ENCODE results near the gene NTSR1. TPM values are rescaled to one million over a fixed set of nuclear protein-coding genes. Genes with fewer than 3 reads are reported as not detected.
A peak's percentile ranks its signal among the peaks of the same experiment; 100 is the strongest.

Gene NTSR1
- total and polyA plus RNA-seq, 2 experiments from 2014 or later, result 0.15 to 1.4 TPM

DNA sequence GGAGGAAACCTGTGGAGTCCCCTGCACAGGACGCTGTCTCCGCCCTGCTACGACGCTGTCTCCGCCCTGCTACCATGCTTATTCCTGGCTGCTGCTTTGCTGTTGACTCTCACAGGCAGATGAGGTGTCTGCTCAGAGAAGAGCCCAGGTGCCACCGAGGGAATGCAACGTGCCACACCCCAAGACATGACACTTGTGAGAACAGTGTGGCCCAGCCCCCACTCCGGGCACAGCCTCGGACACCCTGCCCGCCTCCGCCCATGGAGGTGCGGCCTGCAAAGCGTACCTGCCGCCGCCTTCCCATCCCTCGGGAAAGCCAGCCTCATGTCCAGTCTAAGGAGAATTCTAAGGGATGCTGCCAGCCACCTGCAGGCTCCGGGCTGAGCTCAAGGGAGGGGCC, 72.1 kb downstream of the NTSR1 start (continued):
- TF ChIP-seq ZNF114 (CRISPR knock-in tag; IDR thresholded peaks at IDR 0.05) (no peak), POLR2AphosphoS5 (IDR thresholded peaks at IDR 0.05; ENCODE audit: low read depth) (no peak), NANOG (IDR thresholded peaks at IDR 0.05; ENCODE audit: borderline replicate concordance) (no peak), EZH2phosphoT487 (IDR thresholded peaks at IDR 0.05; ENCODE audit: unreplicated experiment) (no peak), ZNF331 (CRISPR knock-in tag; IDR thresholded peaks at IDR 0.05; ENCODE audit: low read depth) (no peak), JUNB (IDR thresholded peaks at IDR 0.05; ENCODE audit: unreplicated experiment) (no peak)
- TF ChIP-seq, protein P1, sequence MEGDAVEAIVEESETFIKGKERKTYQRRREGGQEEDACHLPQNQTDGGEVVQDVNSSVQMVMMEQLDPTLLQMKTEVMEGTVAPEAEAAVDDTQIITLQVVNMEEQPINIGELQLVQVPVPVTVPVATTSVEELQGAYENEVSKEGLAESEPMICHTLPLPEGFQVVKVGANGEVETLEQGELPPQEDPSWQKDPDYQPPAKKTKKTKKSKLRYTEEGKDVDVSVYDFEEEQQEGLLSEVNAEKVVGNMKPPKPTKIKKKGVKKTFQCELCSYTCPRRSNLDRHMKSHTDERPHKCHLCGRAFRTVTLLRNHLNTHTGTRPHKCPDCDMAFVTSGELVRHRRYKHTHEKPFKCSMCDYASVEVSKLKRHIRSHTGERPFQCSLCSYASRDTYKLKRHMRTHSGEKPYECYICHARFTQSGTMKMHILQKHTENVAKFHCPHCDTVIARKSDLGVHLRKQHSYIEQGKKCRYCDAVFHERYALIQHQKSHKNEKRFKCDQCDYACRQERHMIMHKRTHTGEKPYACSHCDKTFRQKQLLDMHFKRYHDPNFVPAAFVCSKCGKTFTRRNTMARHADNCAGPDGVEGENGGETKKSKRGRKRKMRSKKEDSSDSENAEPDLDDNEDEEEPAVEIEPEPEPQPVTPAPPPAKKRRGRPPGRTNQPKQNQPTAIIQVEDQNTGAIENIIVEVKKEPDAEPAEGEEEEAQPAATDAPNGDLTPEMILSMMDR (conservative IDR thresholded peaks at IDR 0.05; ENCODE audit: low read depth in 2 of 2), result no peak
- TF ChIP-seq, protein P2, sequence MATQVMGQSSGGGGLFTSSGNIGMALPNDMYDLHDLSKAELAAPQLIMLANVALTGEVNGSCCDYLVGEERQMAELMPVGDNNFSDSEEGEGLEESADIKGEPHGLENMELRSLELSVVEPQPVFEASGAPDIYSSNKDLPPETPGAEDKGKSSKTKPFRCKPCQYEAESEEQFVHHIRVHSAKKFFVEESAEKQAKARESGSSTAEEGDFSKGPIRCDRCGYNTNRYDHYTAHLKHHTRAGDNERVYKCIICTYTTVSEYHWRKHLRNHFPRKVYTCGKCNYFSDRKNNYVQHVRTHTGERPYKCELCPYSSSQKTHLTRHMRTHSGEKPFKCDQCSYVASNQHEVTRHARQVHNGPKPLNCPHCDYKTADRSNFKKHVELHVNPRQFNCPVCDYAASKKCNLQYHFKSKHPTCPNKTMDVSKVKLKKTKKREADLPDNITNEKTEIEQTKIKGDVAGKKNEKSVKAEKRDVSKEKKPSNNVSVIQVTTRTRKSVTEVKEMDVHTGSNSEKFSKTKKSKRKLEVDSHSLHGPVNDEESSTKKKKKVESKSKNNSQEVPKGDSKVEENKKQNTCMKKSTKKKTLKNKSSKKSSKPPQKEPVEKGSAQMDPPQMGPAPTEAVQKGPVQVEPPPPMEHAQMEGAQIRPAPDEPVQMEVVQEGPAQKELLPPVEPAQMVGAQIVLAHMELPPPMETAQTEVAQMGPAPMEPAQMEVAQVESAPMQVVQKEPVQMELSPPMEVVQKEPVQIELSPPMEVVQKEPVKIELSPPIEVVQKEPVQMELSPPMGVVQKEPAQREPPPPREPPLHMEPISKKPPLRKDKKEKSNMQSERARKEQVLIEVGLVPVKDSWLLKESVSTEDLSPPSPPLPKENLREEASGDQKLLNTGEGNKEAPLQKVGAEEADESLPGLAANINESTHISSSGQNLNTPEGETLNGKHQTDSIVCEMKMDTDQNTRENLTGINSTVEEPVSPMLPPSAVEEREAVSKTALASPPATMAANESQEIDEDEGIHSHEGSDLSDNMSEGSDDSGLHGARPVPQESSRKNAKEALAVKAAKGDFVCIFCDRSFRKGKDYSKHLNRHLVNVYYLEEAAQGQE (IDR thresholded peaks at IDR 0.05; ENCODE audit: unreplicated experiment), result no peak

DNA sequence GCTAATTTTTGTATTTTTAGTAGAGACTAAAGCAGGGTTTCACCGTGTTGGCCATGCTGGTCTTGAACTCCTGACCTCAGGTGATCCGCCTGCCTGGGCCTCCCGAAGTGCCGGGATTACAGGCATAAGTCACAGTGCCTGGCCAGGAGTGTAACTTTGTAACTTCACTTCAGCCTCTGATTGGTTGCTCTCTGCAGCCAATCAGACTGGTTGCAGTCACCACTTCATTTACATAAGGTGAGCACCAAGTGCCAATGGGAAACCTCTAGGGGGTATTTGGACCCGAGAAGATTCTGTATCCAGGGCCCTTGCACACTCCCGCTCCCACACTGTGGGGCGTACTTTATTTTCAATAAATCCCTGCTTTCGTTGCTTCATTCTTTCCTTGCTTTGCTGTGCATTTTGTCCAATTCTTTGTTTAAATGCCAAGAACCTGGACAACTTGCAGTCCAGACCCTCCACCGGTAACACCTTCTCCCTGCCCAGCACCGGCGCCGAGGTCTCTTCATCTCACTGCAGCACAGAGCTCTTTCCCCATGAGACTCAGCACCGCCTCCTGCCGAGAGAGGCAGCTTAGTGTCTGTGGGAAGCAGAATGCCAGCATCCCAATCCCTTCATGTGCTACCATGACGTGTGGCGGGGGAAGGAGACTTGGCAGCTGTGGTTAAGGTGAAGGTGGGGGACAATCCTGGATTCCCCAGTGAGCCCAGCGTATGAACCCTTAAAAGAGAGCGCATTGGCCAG, 73.7 kb downstream of the NTSR1 start:
- no peaks in the 10 kb centered on the region for H3K9me2 ChIP-seq (ENCODE audit: insufficient read depth)
- H3K27me3 Mint-ChIP-seq (ENCODE audit: insufficient read depth, low read depth, poor library complexity), result peaks cover 7% of the 10 kb centered on the region
- no peaks in the 10 kb centered on the region for H3K79me2 ChIP-seq (replicated peaks; ENCODE audit: insufficient read depth)
- H3K36me3 ChIP-seq (ENCODE audit: insufficient read depth), result no peaks in the 10 kb centered on the region
- H3K27ac ChIP-seq (ENCODE audit: low read depth), result no peak overlapping the region
- H3K36me3 Mint-ChIP-seq (ENCODE audit: low read depth), result no peaks in the 10 kb centered on the region
- peak; percentile 44 for ATAC-seq
- H3K4me3 Mint-ChIP-seq, result no peak overlapping the region
- H3K9me3 Mint-ChIP-seq, result no peaks in the 10 kb centered on the region
- H3K4me1 ChIP-seq (ENCODE audit: insufficient read depth), result no peaks in the 10 kb centered on the region
- peak; percentile 58 for DNase-seq (ENCODE audit: low spot score)
- no peaks in the 10 kb centered on the region for H4K20me1 ChIP-seq (replicated peaks; ENCODE audit: insufficient read depth)
- H3K4me3 ChIP-seq, result no peak overlapping the region
- H3K4me1 Mint-ChIP-seq, result peaks cover 4% of the 10 kb centered on the region
- no peak overlapping the region for H2AFZ ChIP-seq
- no peak overlapping the region for H3K4me2 ChIP-seq
- no peak overlapping the region for H3K27ac Mint-ChIP-seq
- TF ChIP-seq EZH2 (IDR thresholded peaks at IDR 0.05; ENCODE audit: low read depth, unreplicated experiment), result no peak
- TF ChIP-seq, protein P1 (conservative IDR thresholded peaks at IDR 0.05; ENCODE audit: low read depth in 2 of 2), result peak; percentile 36 to 62
- H3F3A ChIP-seq (replicated peaks; ENCODE audit: low read depth), result 0 out of 2 replicates have a peak, but pooled peaks cover 2% of the 10 kb centered on the region
- H3K27me3 ChIP-seq (ENCODE audit: insufficient read depth), result no peaks in the 10 kb centered on the region

All from GM23338 (cell line).